GM06990 (cell line): ENCODE data around the gene EPM2AIP1.

Experiments
- DNase-seq: peaks from one replicate; pipeline ENCODE4 v3.0.0-alpha.2; 2011; ENCODE audit not compliant: insufficient read length; ENCODE audit errors: extremely low read depth
- H3K27me3 ChIP-seq: replicated peaks from 2 replicates; pipeline ENCODE4 v1.6.0; 2011; ENCODE audit warnings: low read length; ENCODE audit not compliant: control insufficient read depth, insufficient read depth
- H3K36me3 ChIP-seq: 2 replicates; pipeline ENCODE4 v1.5.1; 2011; ENCODE audit warnings: low read length; ENCODE audit not compliant: control insufficient read depth, insufficient read depth
- H3K4me3 ChIP-seq: replicated peaks from 2 replicates; pipeline ENCODE4 v1.5.1; 2011; ENCODE audit warnings: low read depth, mild to moderate bottlenecking, control low read depth, low read length
- TF ChIP-seq, protein P1 (sequence below): IDR thresholded peaks from 2 replicates; pipeline ENCODE4 v1.5.1; 2011; ENCODE audit warnings: low read length, control low read depth, mild to moderate bottlenecking, inconsistent platforms; ENCODE audit not compliant: insufficient read depth, poor library complexity, severe bottlenecking

The EPM2AIP1 gene

DNA sequence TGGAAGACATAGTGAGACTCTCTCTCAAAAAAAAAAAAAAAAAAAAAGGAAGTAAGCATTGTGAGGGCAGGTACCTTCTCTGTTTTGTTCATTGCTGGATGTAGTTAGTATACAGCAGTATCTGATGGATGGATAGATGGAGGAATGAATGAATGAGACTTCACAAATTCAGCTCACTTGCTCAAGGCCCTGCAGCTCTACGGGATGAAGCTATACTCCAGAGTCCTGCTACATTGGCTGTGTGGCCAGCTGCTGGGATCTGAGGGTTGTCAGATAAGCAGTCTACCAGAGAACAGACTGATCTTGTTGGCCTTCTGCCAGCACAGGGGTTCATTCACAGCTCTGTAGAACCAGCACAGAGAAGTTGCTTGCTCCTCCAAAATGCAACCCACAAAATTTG is 35.4 kb upstream of the EPM2AIP1 start:
- peaks cover 29% of the 10 kb centered on the region for H3K36me3 ChIP-seq
- no peaks in the 10 kb centered on the region for H3K27me3 ChIP-seq
- no peak overlapping the region for H3K4me3 ChIP-seq
- TF ChIP-seq, protein P1, sequence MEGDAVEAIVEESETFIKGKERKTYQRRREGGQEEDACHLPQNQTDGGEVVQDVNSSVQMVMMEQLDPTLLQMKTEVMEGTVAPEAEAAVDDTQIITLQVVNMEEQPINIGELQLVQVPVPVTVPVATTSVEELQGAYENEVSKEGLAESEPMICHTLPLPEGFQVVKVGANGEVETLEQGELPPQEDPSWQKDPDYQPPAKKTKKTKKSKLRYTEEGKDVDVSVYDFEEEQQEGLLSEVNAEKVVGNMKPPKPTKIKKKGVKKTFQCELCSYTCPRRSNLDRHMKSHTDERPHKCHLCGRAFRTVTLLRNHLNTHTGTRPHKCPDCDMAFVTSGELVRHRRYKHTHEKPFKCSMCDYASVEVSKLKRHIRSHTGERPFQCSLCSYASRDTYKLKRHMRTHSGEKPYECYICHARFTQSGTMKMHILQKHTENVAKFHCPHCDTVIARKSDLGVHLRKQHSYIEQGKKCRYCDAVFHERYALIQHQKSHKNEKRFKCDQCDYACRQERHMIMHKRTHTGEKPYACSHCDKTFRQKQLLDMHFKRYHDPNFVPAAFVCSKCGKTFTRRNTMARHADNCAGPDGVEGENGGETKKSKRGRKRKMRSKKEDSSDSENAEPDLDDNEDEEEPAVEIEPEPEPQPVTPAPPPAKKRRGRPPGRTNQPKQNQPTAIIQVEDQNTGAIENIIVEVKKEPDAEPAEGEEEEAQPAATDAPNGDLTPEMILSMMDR = no peak
- no peak for DNase-seq

DNA sequence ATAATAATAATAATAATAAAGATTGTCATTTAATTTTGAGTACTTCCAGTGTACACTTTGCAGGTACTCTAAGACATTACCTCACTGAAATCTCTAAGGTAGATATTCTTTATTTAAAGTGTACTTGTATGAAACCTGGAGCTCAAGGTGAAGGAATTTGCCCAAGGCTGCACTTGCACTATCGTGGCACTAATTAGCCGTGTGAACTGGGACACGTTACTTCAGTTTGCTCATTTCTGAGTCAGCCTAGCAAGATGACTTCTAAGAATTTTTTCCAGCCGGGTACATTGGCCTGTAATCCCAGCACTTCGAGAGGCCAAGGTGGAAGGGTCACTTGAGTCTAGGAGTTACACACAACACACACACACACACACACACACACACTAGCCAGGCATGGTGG is 33.9 kb upstream of the EPM2AIP1 start:
- no peak for DNase-seq
- H3K36me3 ChIP-seq = peaks cover 36% of the 10 kb centered on the region
- no peak overlapping the region for H3K4me3 ChIP-seq

DNA sequence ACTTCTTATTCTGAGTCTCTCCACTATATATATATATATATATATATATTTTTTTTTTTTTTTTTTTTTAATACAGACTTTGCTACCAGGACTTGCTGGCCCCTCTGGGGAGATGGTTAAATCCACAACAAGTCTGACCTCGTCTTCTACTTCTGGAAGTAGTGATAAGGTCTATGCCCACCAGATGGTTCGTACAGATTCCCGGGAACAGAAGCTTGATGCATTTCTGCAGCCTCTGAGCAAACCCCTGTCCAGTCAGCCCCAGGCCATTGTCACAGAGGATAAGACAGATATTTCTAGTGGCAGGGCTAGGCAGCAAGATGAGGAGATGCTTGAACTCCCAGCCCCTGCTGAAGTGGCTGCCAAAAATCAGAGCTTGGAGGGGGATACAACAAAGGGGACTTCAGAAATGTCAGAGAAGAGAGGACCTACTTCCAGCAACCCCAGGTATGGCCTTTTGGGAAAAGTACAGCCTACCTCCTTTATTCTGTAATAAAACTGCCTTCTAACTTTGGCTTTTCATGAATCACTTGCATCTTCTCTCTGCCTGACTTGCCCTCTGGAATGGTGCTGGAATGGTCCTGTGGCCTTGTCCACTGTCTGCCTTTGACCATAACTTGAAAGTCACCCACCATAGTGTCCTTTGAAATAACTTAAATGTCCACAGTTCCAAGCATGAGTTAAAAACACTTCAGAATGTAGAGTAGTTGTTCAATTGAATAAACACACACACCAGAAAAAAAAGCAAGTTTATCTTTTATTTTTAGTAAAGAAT is 32.8 kb upstream of the EPM2AIP1 start:
- H3K4me3 ChIP-seq = no peak overlapping the region
- H3K27me3 ChIP-seq = no peaks in the 10 kb centered on the region
- peaks cover 36% of the 10 kb centered on the region for H3K36me3 ChIP-seq
- TF ChIP-seq, protein P1 = no peak
- no peak for DNase-seq

More for the DNA sequence above, 33.9 kb upstream of the EPM2AIP1 start:
- TF ChIP-seq, protein P1 = no peak
- no peaks in the 10 kb centered on the region for H3K27me3 ChIP-seq

DNA sequence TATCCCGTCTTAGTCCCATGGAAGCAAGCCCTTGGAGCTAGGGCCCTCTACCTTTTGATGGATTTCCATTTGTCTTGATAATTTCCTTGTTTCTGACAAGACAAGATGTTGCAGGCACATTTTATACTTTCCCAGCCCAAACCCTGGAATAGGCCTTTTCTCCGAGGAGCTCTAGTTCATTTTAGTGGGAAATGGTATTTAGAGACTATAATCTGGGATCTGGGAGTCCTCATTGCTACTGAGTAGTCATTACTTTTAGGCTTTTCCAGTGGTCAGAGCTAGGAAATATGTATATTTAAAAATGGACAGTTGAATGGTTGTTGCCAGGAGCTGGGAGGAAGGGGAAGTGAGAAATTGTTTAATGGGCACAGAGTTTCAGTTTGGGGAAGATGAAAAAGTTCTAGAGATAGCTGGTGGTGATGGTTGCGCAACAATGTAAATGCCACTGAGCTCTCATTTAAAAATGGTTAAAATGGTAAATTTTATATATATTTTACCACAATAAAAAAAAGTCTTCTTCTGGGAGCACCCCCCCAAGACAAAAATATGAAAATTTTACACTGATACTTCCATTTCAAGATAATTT is 32.0 kb upstream of the EPM2AIP1 start:
- DNase-seq = no peak
- TF ChIP-seq, protein P1 = no peak
- no peaks in the 10 kb centered on the region for H3K27me3 ChIP-seq
- peaks cover 39% of the 10 kb centered on the region for H3K36me3 ChIP-seq
- no peak overlapping the region for H3K4me3 ChIP-seq

DNA sequence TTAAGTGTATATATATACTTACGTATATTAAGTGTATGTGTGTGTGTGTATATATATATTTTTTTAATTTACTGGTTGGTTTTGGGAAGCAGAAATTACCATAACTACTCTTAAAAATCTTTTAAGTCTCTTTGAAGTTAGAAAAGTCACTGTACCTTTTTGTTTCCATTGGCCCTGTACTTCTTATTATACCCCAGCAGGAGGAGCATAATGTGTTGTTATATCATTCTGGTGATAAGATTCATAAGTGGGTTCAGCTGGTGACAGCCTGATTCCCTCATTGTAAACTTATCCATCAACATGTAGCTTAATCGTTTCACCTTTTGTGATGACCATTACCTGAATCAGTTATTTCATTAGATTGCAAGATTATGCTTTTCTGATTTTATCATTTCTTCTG is 31.2 kb upstream of the EPM2AIP1 start:
- TF ChIP-seq, protein P1 = peak; percentile 24
- no peak for DNase-seq
- no peaks in the 10 kb centered on the region for H3K27me3 ChIP-seq
- peaks cover 39% of the 10 kb centered on the region for H3K36me3 ChIP-seq
- H3K4me3 ChIP-seq = no peak overlapping the region

DNA sequence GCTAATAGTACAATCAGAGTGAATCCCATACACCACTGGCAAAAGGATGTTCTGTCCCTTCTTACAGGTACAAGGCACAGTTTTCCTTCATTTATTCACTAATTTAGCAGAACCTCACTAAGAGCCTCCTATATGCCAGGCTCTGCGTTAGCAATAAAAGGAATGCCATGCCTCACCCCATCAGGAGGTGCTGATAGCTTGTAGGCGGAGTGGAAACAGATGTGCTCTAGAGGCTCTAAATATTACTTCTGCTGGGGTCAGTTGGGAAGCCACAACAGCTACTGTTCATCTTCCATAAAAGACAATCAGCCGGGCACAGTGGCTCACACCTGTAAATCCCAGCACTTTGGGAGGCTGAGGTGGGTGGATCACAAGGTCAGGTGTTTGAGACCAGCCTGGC is 24.8 kb upstream of the EPM2AIP1 start:
- no peak for DNase-seq
- Histone ChIP-seq H3K27me3 (no peaks in the 10 kb centered on the region), H3K36me3 (peaks cover 35% of the 10 kb centered on the region), H3K4me3 (no peak overlapping the region)
- TF ChIP-seq, protein P1 = no peak
